Erythroblast (primary cell): Measurements from ENCODE around the gene P4HA2.

ENCODE experiments used
- GATA1 ChIP-seq: IDR thresholded peaks from 2 replicates; pipeline ENCODE4 v1.6.1; 2011; ENCODE audit warnings: low read depth, mild to moderate bottlenecking, control low read depth, low read length, moderate library complexity
- POLR2A ChIP-seq: IDR thresholded peaks from 2 replicates; pipeline ENCODE4 v1.6.1; 2011; ENCODE audit warnings: mild to moderate bottlenecking, low read length

DNA sequence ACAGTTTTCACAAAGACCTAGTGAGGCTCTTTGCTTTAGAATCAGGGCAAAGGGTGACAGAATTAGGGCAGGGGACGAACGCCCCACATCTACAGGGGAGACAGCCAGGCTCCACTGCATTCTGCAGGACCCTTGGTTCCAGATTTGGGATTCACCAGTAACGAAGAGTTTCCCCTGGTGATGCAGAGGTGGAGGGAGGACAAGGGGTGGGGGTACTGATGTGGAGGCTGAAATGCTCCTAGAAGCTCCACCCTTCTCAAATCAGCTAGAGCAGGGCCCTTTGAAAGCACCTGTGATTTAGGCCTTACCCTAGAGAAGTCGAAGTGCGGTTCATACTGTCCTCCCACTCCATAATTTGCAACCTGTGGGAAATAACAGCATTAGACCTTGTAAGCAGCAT lies 29.1 kb downstream of the P4HA2 start:
- TF ChIP-seq POLR2A (no peak), GATA1 (no peak)
